HCT116 (cell line): ENCODE results near the gene CTRB2.

Experiments
- CBX3 ChIP-seq: IDR thresholded peaks from 2 replicates; pipeline ENCODE4 v1.6.1; 2012; ENCODE audit warnings: low read depth
- CEBPB ChIP-seq: IDR thresholded peaks from 2 replicates; pipeline ENCODE4 v1.6.1; 2012; ENCODE audit warnings: low read depth
- EZH2phosphoT487 ChIP-seq: fragments of 200-600 bp; IDR thresholded peaks from 2 replicates; pipeline ENCODE4 v1.6.1; 2018; ENCODE audit warnings: antibody characterized with exemption, borderline replicate concordance
- JUND ChIP-seq: IDR thresholded peaks from 2 replicates; pipeline ENCODE4 v1.6.1; 2012
- POLR2A ChIP-seq: IDR thresholded peaks from 2 replicates; pipeline ENCODE4 v1.7.0; 2011; ENCODE audit warnings: borderline replicate concordance; ENCODE audit not compliant: insufficient read depth, insufficient read length; ENCODE audit errors: extremely low read depth
- POLR2AphosphoS5 ChIP-seq: IDR thresholded peaks from 2 replicates; pipeline ENCODE4 v1.6.1; 2011; ENCODE audit warnings: mild to moderate bottlenecking, low read depth, low read length, moderate library complexity
- RAD21 ChIP-seq: IDR thresholded peaks from 2 replicates; pipeline ENCODE4 v1.6.1; 2012; ENCODE audit warnings: low read depth, mild to moderate bottlenecking
- SP1 ChIP-seq: IDR thresholded peaks from 2 replicates; pipeline ENCODE4 v1.6.1; 2012; ENCODE audit warnings: low read depth
- ZNF274 ChIP-seq: fragments of 200-500 bp; sonication (Bioruptor generic); IDR thresholded peaks from 2 replicates; pipeline ENCODE4 v1.6.1; 2014; ENCODE audit warnings: mild to moderate bottlenecking, low read depth, low read length, inconsistent platforms
- TF ChIP-seq, protein P1 (sequence below), 3 experiments: fragments of 200-600 bp in 1 of 3; sonication (generic) in 1 of 3; IDR thresholded peaks in 2 of 3; conservative IDR thresholded peaks in 1 of 3; 2 replicates each; pipeline ENCODE4 v1.5.1; 2012 to 2017; ENCODE audit warnings: low read depth in 2 of 3, low read length in 2 of 3, antibody characterized with exemption in 1 of 3, borderline replicate concordance in 1 of 3, control low read depth in 1 of 3, mild to moderate bottlenecking in 1 of 3, mixed read lengths in 1 of 3, mixed run types in 1 of 3, moderate library complexity in 1 of 3; ENCODE audit not compliant: insufficient read depth in 1 of 3
- TF ChIP-seq, protein P2 (sequence below): IDR thresholded peaks from 2 replicates; pipeline ENCODE4 v1.6.1; 2012
- TF ChIP-seq, protein P3 (sequence below): IDR thresholded peaks from 2 replicates; pipeline ENCODE4 v1.6.1; 2012; ENCODE audit warnings: low read depth

DNA sequence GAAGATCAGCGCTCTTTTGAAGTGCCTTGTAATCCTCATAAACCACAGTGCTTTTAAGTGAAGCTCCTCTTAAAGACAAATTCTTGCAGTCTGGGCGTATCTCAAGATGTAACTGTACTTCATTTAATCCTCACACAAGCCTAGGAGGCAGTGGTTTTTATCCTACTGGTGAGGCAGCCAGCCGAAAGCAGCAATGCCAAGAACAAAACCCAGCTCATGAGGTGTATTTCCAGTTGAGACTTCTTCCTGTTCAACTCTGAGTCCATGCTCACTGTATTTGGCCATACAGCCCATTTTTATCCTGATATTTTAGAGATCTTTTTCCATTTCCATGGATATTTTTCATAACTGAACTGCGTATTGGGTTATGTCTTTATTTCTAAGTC, 13.7 kb downstream of the CTRB2 start:
- TF ChIP-seq, protein P1, sequence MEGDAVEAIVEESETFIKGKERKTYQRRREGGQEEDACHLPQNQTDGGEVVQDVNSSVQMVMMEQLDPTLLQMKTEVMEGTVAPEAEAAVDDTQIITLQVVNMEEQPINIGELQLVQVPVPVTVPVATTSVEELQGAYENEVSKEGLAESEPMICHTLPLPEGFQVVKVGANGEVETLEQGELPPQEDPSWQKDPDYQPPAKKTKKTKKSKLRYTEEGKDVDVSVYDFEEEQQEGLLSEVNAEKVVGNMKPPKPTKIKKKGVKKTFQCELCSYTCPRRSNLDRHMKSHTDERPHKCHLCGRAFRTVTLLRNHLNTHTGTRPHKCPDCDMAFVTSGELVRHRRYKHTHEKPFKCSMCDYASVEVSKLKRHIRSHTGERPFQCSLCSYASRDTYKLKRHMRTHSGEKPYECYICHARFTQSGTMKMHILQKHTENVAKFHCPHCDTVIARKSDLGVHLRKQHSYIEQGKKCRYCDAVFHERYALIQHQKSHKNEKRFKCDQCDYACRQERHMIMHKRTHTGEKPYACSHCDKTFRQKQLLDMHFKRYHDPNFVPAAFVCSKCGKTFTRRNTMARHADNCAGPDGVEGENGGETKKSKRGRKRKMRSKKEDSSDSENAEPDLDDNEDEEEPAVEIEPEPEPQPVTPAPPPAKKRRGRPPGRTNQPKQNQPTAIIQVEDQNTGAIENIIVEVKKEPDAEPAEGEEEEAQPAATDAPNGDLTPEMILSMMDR (IDR thresholded peaks at IDR 0.05 in 2 of 3, conservative IDR thresholded peaks at IDR 0.05 in 1 of 3; ENCODE audit: borderline replicate concordance in 1 of 3, insufficient read depth in 1 of 3, low read depth in 2 of 3, low read length in 2 of 3), result no peak
- TF ChIP-seq RAD21 (no peak), EZH2phosphoT487 (no peak), SP1 (no peak), CBX3 (no peak), POLR2AphosphoS5 (no peak), POLR2A (no peak), JUND (no peak), ZNF274 (no peak), CEBPB (no peak)
- TF ChIP-seq, protein P2, sequence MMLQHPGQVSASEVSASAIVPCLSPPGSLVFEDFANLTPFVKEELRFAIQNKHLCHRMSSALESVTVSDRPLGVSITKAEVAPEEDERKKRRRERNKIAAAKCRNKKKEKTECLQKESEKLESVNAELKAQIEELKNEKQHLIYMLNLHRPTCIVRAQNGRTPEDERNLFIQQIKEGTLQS, result no peak
- TF ChIP-seq, protein P3, sequence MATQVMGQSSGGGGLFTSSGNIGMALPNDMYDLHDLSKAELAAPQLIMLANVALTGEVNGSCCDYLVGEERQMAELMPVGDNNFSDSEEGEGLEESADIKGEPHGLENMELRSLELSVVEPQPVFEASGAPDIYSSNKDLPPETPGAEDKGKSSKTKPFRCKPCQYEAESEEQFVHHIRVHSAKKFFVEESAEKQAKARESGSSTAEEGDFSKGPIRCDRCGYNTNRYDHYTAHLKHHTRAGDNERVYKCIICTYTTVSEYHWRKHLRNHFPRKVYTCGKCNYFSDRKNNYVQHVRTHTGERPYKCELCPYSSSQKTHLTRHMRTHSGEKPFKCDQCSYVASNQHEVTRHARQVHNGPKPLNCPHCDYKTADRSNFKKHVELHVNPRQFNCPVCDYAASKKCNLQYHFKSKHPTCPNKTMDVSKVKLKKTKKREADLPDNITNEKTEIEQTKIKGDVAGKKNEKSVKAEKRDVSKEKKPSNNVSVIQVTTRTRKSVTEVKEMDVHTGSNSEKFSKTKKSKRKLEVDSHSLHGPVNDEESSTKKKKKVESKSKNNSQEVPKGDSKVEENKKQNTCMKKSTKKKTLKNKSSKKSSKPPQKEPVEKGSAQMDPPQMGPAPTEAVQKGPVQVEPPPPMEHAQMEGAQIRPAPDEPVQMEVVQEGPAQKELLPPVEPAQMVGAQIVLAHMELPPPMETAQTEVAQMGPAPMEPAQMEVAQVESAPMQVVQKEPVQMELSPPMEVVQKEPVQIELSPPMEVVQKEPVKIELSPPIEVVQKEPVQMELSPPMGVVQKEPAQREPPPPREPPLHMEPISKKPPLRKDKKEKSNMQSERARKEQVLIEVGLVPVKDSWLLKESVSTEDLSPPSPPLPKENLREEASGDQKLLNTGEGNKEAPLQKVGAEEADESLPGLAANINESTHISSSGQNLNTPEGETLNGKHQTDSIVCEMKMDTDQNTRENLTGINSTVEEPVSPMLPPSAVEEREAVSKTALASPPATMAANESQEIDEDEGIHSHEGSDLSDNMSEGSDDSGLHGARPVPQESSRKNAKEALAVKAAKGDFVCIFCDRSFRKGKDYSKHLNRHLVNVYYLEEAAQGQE, result no peak
